Esophagus (tissue), 2 donors: ENCODE results near the gene MAP3K2. TPM values are rescaled to one million over a fixed set of nuclear protein-coding genes. Genes with fewer than 3 reads are reported as not detected.

Experiments used
- H3K27ac ChIP-seq, 2 donors: one replicate each; pipeline ENCODE4 v1.5.1; 2013; ENCODE audit warnings: low read depth in 2 of 2, mild to moderate bottlenecking in 2 of 2, inconsistent platforms in 1 of 2, low read length in 1 of 2, moderate library complexity in 1 of 2
- H3K27me3 ChIP-seq, 2 donors: one replicate each; pipeline ENCODE4 v1.6.1; 2013; ENCODE audit warnings: low read length in 2 of 2, control low read depth in 1 of 2, mild to moderate bottlenecking in 1 of 2; ENCODE audit not compliant: insufficient read depth in 2 of 2, control insufficient read depth in 1 of 2
- H3K36me3 ChIP-seq, 2 donors: one replicate each; pipeline ENCODE4 v1.6.1; 2013; ENCODE audit warnings: low read length in 1 of 2; ENCODE audit not compliant: control insufficient read depth in 2 of 2, insufficient read depth in 2 of 2
- H3K4me1 ChIP-seq, 2 donors: one replicate each; pipeline ENCODE4 v1.6.1; 2013; ENCODE audit warnings: low read length in 1 of 2; ENCODE audit not compliant: control insufficient read depth in 2 of 2, insufficient read depth in 2 of 2
- H3K4me3 ChIP-seq, 2 donors: one replicate each; pipeline ENCODE4 v1.5.1; 2013; ENCODE audit warnings: low read length in 2 of 2, mild to moderate bottlenecking in 2 of 2, low read depth in 1 of 2, moderate library complexity in 1 of 2
- H3K9me3 ChIP-seq, 2 donors: one replicate each; pipeline ENCODE4 v1.6.1; 2013; ENCODE audit warnings: mild to moderate bottlenecking in 2 of 2, low read depth in 1 of 2, low read length in 1 of 2, moderate library complexity in 1 of 2; ENCODE audit not compliant: control insufficient read depth in 2 of 2, insufficient read depth in 1 of 2
- WGBS, 2 donors: extraction: QIAGEN DNeasy Blood & Tissue Kit; methylation state at CpG; one replicate each; pipeline ENCODE4 v1.1.7; 2013; 5-methylcytosine and 5-hydroxymethylcytosine counted together
- polyA plus RNA-seq, 2 donors: library from polyadenylated mRNA; stranded (reverse); fragments of 200-250 nt; gene quantifications; one replicate each; pipeline ENCODE4 v1.2.3, GENCODE V29; 2013
- donor health status: healthy with polysubstance abuse.
- donor health status: Bipolar disorder and iron deficiency.

The MAP3K2 gene
- polyA plus RNA-seq, 2 donors = 3.5 TPM

DNA sequence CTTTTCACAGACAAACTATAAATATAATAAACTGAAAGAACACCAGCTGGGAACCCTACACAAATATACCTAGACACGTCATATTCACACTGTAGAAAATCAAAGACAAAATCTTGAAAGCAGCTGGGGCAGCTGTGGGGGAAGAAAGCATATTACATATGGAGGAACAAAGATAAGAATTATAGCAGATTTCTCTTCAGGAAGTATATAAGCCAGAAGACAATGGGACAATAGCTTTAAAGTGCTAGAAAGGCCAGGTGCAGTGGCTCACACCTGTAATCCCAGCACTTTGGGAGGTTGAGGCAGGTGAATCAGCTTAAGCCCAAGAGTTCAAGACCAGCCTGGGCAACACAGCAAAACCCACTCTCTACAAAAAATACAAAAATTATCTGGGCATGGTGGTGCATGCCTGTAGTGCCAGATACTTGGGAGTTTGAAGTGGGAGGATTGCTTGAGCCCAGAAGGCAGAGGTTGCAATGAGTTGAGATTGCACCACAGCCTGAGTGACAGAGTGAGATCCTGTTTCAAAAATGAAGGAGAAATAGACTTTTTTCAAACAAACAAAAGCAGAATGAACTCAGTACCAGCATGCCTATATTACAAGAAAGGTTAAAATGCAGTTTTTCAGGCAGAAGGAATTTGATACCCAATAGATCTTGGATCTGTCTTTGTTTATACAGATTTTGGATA, 67.0 kb downstream of the MAP3K2 start:
- no peaks in the 10 kb centered on the region for H3K27me3 ChIP-seq
- no peak overlapping the region for H3K4me3 ChIP-seq
- WGBS, 2 donors = 44 to 100% methylated on average over 1 of the region's 1 CpG
- H3K36me3 ChIP-seq = peaks cover 3 to 11% of the 10 kb centered on the region in 2 donors
- no peaks in the 10 kb centered on the region for H3K9me3 ChIP-seq
- H3K27ac ChIP-seq = no peak overlapping the region
- no peaks in the 10 kb centered on the region for H3K4me1 ChIP-seq

GRCh38 chr2:127320067-127320466, 67.7 kb downstream of the MAP3K2 start:
- 87% methylated on average over 1 of the region's 1 CpG for WGBS, 2 donors
- no peaks in the 10 kb centered on the region for H3K27me3 ChIP-seq
- H3K9me3 ChIP-seq = no peaks in the 10 kb centered on the region
- no peak overlapping the region for H3K27ac ChIP-seq
- peaks cover 0 to 11% of the 10 kb centered on the region in 2 donors for H3K36me3 ChIP-seq
- H3K4me3 ChIP-seq = no peak overlapping the region
- no peaks in the 10 kb centered on the region for H3K4me1 ChIP-seq

- H3K4me3 ChIP-seq = no peak overlapping the region
- no peaks in the 10 kb centered on the region for H3K4me1 ChIP-seq
- peaks cover 8% of the 10 kb centered on the region in 2 donors for H3K36me3 ChIP-seq
- no peaks in the 10 kb centered on the region for H3K9me3 ChIP-seq
- no peak overlapping the region for H3K27ac ChIP-seq
- WGBS, 2 donors = 94 to 95% methylated on average over 7 of the region's 7 CpGs
- no peaks in the 10 kb centered on the region for H3K27me3 ChIP-seq
Observed at GRCh38 chr2:127314193-127314988, 73.4 kb downstream of the MAP3K2 start.

DNA sequence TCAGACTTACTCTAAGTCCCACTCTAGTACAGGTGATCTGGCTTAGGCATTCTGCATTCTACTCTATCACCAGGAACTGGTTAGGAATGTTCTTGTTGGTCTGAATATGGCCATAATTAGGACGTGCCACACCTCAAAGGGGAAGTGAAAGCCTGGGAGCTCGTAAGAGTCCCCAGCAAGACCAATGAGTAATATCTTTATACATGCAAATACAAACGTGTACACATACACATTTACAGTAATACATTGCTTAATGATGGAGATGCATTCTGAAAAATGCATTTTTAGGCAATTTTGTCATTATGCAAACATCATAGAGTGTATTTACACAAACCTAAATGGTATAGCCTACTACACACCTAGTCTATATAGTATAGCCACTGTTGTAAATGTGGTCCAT, 74.4 kb downstream of the MAP3K2 start:
- 79 to 80% methylated on average over 3 of the region's 3 CpGs for WGBS, 2 donors

DNA sequence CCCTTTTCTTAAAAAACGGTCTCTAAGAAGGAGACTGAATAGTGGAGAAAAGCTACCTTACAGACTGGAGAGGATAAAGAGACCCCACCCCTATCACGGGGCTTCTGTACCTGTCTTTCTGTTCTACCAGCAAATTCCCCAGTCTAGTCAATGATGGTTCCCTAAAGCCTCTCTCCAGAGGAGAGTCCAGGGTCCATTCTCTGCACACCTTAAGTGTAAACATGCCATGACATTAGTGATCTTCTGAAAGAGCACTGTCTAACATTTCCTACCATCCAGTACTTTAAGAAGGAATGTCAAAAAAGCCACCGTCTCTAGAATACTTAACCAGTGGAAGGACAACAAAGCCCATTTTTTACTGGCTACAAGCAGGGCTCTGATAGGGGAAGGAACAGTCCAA, 76.8 kb downstream of the MAP3K2 start:
- no peak overlapping the region for H3K4me3 ChIP-seq
- H3K27me3 ChIP-seq = no peaks in the 10 kb centered on the region
- H3K27ac ChIP-seq = no peak overlapping the region
- WGBS, 2 donors = 91 to 94% methylated on average over 3 of the region's 3 CpGs
- H3K4me1 ChIP-seq = no peaks in the 10 kb centered on the region
- no peaks in the 10 kb centered on the region for H3K9me3 ChIP-seq
- peaks cover 8 to 11% of the 10 kb centered on the region in 2 donors for H3K36me3 ChIP-seq

More for the DNA sequence above, 74.4 kb downstream of the MAP3K2 start:
- Histone ChIP-seq H3K27me3 (no peaks in the 10 kb centered on the region), H3K4me3 (no peak overlapping the region), H3K4me1 (no peaks in the 10 kb centered on the region), H3K27ac (no peak overlapping the region), H3K9me3 (no peaks in the 10 kb centered on the region), H3K36me3 (peaks cover 7 to 8% of the 10 kb centered on the region in 2 donors)

- no peak overlapping the region for H3K4me3 ChIP-seq
- WGBS, 2 donors = 92 to 95% methylated on average over 4 of the region's 4 CpGs
- no peaks in the 10 kb centered on the region for H3K4me1 ChIP-seq
- peaks cover 5 to 9% of the 10 kb centered on the region in 2 donors for H3K36me3 ChIP-seq
- H3K27me3 ChIP-seq = no peaks in the 10 kb centered on the region
- H3K27ac ChIP-seq = no peak overlapping the region
- H3K9me3 ChIP-seq = no peaks in the 10 kb centered on the region
Observed at GRCh38 chr2:127309468-127309867, 78.3 kb downstream of the MAP3K2 start.

- Histone ChIP-seq H3K36me3 (peaks cover 5% of the 10 kb centered on the region in 2 donors), H3K27me3 (no peaks in the 10 kb centered on the region), H3K4me3 (no peak overlapping the region), H3K4me1 (no peaks in the 10 kb centered on the region), H3K9me3 (no peaks in the 10 kb centered on the region), H3K27ac (no peak overlapping the region)
- 88 to 89% methylated on average over 7 of the region's 7 CpGs for WGBS, 2 donors
Observed at GRCh38 chr2:127308586-127309138, 79.1 kb downstream of the MAP3K2 start.

GRCh38 chr2:127305990-127306585, 81.7 kb downstream of the MAP3K2 start:
- peaks cover 3 to 5% of the 10 kb centered on the region in 2 donors for H3K36me3 ChIP-seq
- no peak overlapping the region for H3K4me3 ChIP-seq
- H3K4me1 ChIP-seq = no peaks in the 10 kb centered on the region
- H3K27ac ChIP-seq = no peak overlapping the region
- no peaks in the 10 kb centered on the region for H3K9me3 ChIP-seq
- H3K27me3 ChIP-seq = no peaks in the 10 kb centered on the region
- 90 to 92% methylated on average over 4 of the region's 4 CpGs for WGBS, 2 donors

GRCh38 chr2:127302168-127302567, 85.6 kb downstream of the MAP3K2 start:
- Histone ChIP-seq H3K36me3 (no peaks in the 10 kb centered on the region), H3K27me3 (no peaks in the 10 kb centered on the region), H3K27ac (no peak overlapping the region), H3K4me1 (no peaks in the 10 kb centered on the region), H3K4me3 (no peak overlapping the region), H3K9me3 (no peaks in the 10 kb centered on the region)
- WGBS, 2 donors = 94 to 96% methylated on average over 1 of the region's 1 CpG
